IPS-18a (cell line): ENCODE results near the gene IFT25.
"Not testable (repeated sequence)": the region's sequence is repeated elsewhere in the genome, so short reads cannot be mapped to it uniquely, and the experiment has no call there.

Experiments used
- H3K27ac ChIP-seq: one replicate; pipeline ENCODE4 v1.5.1; 2013; ENCODE audit warnings: low read length
- H3K27me3 ChIP-seq: one replicate; pipeline ENCODE4 v1.6.1; 2013; ENCODE audit warnings: mild to moderate bottlenecking, low read length; ENCODE audit not compliant: control insufficient read depth, insufficient read depth
- H3K36me3 ChIP-seq: one replicate; pipeline ENCODE4 v1.6.1; 2013; ENCODE audit warnings: low read depth, low read length; ENCODE audit not compliant: control insufficient read depth
- H3K4me1 ChIP-seq: one replicate; pipeline ENCODE4 v1.6.1; 2013; ENCODE audit warnings: low read depth, low read length; ENCODE audit not compliant: control insufficient read depth
- H3K4me3 ChIP-seq: one replicate; pipeline ENCODE4 v1.5.1; 2013; ENCODE audit warnings: low read length
- H3K9ac ChIP-seq: one replicate; pipeline ENCODE4 v1.6.1; 2013; ENCODE audit warnings: mild to moderate bottlenecking, low read length, moderate library complexity
- H3K9me3 ChIP-seq: one replicate; pipeline ENCODE4 v1.6.1; 2013; ENCODE audit warnings: low read depth, low read length; ENCODE audit not compliant: control insufficient read depth

IFT25 gene

GRCh38 chr1:53892911-53893310, 52.6 kb downstream of the IFT25 start:
- Histone ChIP-seq H3K27me3 (no peaks in the 10 kb centered on the region), H3K27ac (no peak overlapping the region), H3K4me1 (peaks cover 3% of the 10 kb centered on the region), H3K4me3 (no peak overlapping the region), H3K9ac (no peak overlapping the region), H3K36me3 (no peaks in the 10 kb centered on the region), H3K9me3 (no peaks in the 10 kb centered on the region)

GRCh38 chr1:53891678-53892077, 53.8 kb downstream of the IFT25 start:
- H3K4me1 ChIP-seq: peaks cover 3% of the 10 kb centered on the region
- peaks cover 2% of the 10 kb centered on the region for H3K36me3 ChIP-seq
- H3K27ac ChIP-seq: no peak overlapping the region
- H3K9me3 ChIP-seq: no peaks in the 10 kb centered on the region
- no peak overlapping the region for H3K9ac ChIP-seq
- H3K4me3 ChIP-seq: no peak overlapping the region
- H3K27me3 ChIP-seq: no peaks in the 10 kb centered on the region

DNA sequence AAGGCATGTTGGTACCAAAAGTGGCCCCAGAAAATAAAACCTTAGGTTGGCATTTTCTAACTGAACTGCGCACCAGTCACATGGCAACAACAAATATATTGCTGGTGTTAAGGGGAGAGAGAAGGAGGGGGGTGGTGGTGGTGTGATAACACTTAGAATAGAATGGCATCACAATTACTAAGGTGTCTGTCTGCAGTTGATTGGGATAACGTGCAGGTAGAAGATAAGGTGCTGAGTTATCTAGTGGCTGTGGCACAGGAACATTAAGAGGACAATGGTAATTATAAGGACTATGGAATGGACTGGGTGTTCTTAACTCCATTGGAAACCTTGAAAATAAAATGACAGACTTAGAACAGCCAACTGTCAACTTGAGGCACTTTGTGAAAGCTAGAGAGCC, 54.5 kb downstream of the IFT25 start:
- Histone ChIP-seq H3K9me3 (no peaks in the 10 kb centered on the region), H3K9ac (no peak overlapping the region), H3K27ac (no peak overlapping the region), H3K36me3 (peaks cover 2% of the 10 kb centered on the region), H3K4me1 (peaks cover 3% of the 10 kb centered on the region), H3K4me3 (no peak overlapping the region), H3K27me3 (no peaks in the 10 kb centered on the region)

GRCh38 chr1:53890522-53890941, 55.0 kb downstream of the IFT25 start:
- H3K4me3 ChIP-seq: no peak overlapping the region
- peaks cover 2% of the 10 kb centered on the region for H3K36me3 ChIP-seq
- peaks cover 3% of the 10 kb centered on the region for H3K4me1 ChIP-seq
- H3K9ac ChIP-seq: no peak overlapping the region
- H3K27ac ChIP-seq: no peak overlapping the region
- H3K27me3 ChIP-seq: no peaks in the 10 kb centered on the region
- H3K9me3 ChIP-seq: no peaks in the 10 kb centered on the region

DNA sequence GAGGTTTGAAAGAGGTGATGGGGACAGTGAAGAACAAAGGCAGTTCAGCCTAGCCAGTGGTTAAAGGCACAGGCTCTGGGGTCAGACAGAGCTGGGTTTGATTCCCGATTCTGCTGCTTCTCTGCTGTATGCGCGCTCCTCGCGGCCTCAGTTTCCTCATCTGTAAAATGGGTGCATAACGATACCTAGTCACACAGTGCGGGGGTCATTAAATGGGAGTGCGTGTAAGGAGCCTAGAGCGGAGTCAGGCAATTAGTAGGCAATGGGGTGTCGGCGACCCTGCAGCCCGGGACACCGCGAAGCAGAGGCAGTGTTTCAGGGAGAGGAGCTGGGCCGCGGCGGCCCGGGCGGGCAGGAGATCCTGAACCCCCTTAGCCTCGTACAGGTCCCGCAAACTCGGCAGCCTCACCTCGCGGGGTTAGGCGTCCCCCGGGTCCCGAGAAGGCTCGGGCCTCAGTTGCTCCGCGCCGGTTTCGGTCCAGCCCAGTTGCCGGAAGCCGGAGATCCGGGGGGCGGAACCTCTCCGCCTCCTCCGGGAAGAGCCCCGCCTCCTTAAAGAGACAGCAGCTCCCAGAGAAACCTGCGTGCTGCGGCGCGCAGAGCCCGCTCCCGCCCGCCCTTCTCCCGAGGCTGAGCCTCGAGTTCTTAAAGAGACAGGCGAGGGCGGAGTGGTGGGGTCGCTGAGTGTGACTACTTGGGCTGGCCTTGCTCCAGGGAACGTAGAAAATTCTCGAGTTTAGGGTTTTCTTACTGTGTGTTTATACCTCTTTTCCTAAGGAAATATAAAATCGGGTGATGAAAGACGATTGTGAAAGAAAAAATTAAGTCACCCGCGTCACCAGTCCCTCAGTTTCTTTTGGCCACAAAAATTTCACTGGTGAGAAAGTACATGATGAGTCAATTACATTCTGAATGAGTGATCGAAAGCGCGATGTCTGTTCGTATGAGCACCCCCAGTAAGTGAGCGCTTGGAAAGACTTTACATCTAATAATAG, 55.9 kb downstream of the IFT25 start, which contains the start of gene YIPF1:
TSS of gene YIPF1 (minus strand) at position 494 of the 995 bp plus-strand sequence. CDS start 860 bp downstream, outside the sequence.
- Histone ChIP-seq H3K4me1 (peaks cover 3% of the 10 kb centered on the region), H3K27me3 (no peaks in the 10 kb centered on the region), H3K4me3 (peak within 1 kb of the TSS; percentile 88), H3K27ac (no peak within 1 kb of the TSS), H3K9me3 (no peaks in the 10 kb centered on the region), H3K36me3 (peaks cover 2% of the 10 kb centered on the region), H3K9ac (peak within 1 kb of the TSS; percentile 56)

DNA sequence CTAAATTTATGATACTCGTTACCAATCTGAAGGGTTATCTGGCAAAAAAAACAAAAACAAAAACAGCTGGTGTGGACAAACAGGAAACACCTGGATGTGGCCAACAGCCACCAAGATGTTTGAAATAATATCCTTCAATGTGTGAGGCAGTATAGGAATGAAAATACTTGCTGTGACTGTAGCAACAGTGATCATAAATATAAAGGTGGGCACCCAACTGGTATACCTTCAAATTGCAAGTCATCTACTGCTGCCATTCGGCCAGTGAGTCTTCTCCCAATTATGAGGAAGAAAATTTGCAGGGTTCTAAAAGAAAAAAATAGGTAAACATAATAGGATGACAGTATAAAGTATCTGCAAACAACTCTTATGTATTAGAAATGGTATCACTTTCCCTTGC, 56.8 kb downstream of the IFT25 start:
- Histone ChIP-seq H3K9me3 (no peaks in the 10 kb centered on the region), H3K9ac (no peak overlapping the region), H3K4me3 (peak overlapping the region; percentile 88), H3K36me3 (peaks cover 2% of the 10 kb centered on the region), H3K4me1 (peaks cover 3% of the 10 kb centered on the region), H3K27me3 (no peaks in the 10 kb centered on the region), H3K27ac (no peak overlapping the region)

DNA sequence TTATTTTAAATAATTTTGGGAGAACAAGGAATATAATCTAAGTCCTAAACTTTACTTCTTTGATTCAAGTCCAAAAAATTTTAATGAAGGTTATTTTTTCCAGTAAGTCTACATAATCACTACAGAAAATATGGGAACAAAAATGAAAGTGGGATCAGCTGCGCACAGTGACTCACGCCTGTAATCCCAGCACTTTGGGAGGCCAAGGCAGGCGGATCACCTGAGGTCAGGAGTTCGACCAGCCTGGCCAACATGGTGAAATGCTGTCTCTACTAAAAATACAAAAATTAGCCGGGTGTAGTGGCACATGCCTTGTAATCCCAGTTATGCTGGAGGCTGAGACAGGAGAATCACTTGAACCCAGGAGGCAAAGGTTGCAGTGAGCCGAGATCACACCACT, 61.9 kb downstream of the IFT25 start:
- not testable (repeated sequence) for H3K27me3 ChIP-seq, H3K9ac ChIP-seq, H3K4me3 ChIP-seq, H3K4me1 ChIP-seq, H3K27ac ChIP-seq, H3K9me3 ChIP-seq, H3K36me3 ChIP-seq

- H3K36me3 ChIP-seq: peaks cover 12% of the 10 kb centered on the region
- H3K4me1 ChIP-seq, H3K4me3 ChIP-seq, H3K27me3 ChIP-seq, H3K9ac ChIP-seq, H3K27ac ChIP-seq, H3K9me3 ChIP-seq: not testable (repeated sequence)
These were observed 63.6 kb downstream of the IFT25 start for GRCh38 chr1:53881853-53882252.

GRCh38 chr1:53878492-53879105, 66.9 kb downstream of the IFT25 start:
- Histone ChIP-seq H3K36me3 (peaks cover 18% of the 10 kb centered on the region), H3K9me3 (no peaks in the 10 kb centered on the region), H3K27ac (no peak overlapping the region)

GRCh38 chr1:53875150-53875549, 70.3 kb downstream of the IFT25 start:
- H3K36me3 ChIP-seq: peaks cover 25% of the 10 kb centered on the region

More at GRCh38 chr1:53878492-53879105, 66.9 kb downstream of the IFT25 start:
- H3K27me3 ChIP-seq: no peaks in the 10 kb centered on the region
- no peak overlapping the region for H3K9ac ChIP-seq
- no peak overlapping the region for H3K4me3 ChIP-seq
- no peaks in the 10 kb centered on the region for H3K4me1 ChIP-seq

GRCh38 chr1:53871773-53872484, 73.6 kb downstream of the IFT25 start:
- Histone ChIP-seq H3K36me3 (peaks cover 18% of the 10 kb centered on the region), H3K9me3 (no peaks in the 10 kb centered on the region)

More at GRCh38 chr1:53875150-53875549, 70.3 kb downstream of the IFT25 start:
- H3K9ac ChIP-seq, H3K27ac ChIP-seq, H3K4me1 ChIP-seq, H3K27me3 ChIP-seq, H3K9me3 ChIP-seq, H3K4me3 ChIP-seq: not testable (repeated sequence)

More at GRCh38 chr1:53871773-53872484, 73.6 kb downstream of the IFT25 start:
- no peak overlapping the region for H3K27ac ChIP-seq
- H3K4me1 ChIP-seq: no peaks in the 10 kb centered on the region
- no peaks in the 10 kb centered on the region for H3K27me3 ChIP-seq
- H3K4me3 ChIP-seq: no peak overlapping the region
- H3K9ac ChIP-seq: no peak overlapping the region
